BE2C (cell line): ENCODE data around the gene CTDSPL.

Experiments
- DNase-seq: peaks from one replicate; pipeline ENCODE4 v3.0.0-alpha.2; 2020
- H3K27me3 ChIP-seq: fragments of 250-450 bp; sonication (Bioruptor Pico); 2 replicates; pipeline ENCODE4 v1.5.1; 2020; ENCODE audit warnings: mild to moderate bottlenecking
- H3K36me3 ChIP-seq: fragments of 250-450 bp; sonication (Bioruptor Pico); 2 replicates; pipeline ENCODE4 v1.5.1; 2020; ENCODE audit warnings: mild to moderate bottlenecking
- H3K4me1 ChIP-seq: fragments of 250-450 bp; sonication (Bioruptor Pico); 2 replicates; pipeline ENCODE4 v1.5.1; 2020
- H3K4me3 ChIP-seq: 2 replicates; pipeline ENCODE4 v1.5.1; 2011; ENCODE audit warnings: low read depth, low read length
- H3K9me3 ChIP-seq: fragments of 250-450 bp; sonication (Bioruptor Pico); 2 replicates; pipeline ENCODE4 v1.5.1; 2020
- CTCF ChIP-seq: IDR thresholded peaks from 2 replicates; pipeline ENCODE4 v1.5.1; 2012; ENCODE audit warnings: mild to moderate bottlenecking, low read depth, low read length

The CTDSPL gene

GRCh38 chr3:37916685-37917084, 55.0 kb downstream of the CTDSPL start:
- H3K4me1 ChIP-seq, result peaks cover 9% of the 10 kb centered on the region
- H3K4me3 ChIP-seq, result no peak overlapping the region
- no peaks in the 10 kb centered on the region for H3K36me3 ChIP-seq
- no peak for TF ChIP-seq CTCF
- no peak for DNase-seq
- H3K27me3 ChIP-seq, result no peaks in the 10 kb centered on the region
- no peaks in the 10 kb centered on the region; the same call in 1 of the 2 replicates for H3K9me3 ChIP-seq

- DNase-seq, result no peak
- no peaks in the 10 kb centered on the region for H3K27me3 ChIP-seq
- no peak for TF ChIP-seq CTCF
- no peak overlapping the region for H3K4me3 ChIP-seq
- peaks cover 9% of the 10 kb centered on the region for H3K4me1 ChIP-seq
- no peaks in the 10 kb centered on the region; the same call in 1 of the 2 replicates for H3K9me3 ChIP-seq
- H3K36me3 ChIP-seq, result no peaks in the 10 kb centered on the region
Measured at GRCh38 chr3:37918627-37919026, 56.9 kb downstream of the CTDSPL start.

- Histone ChIP-seq H3K4me1 (peaks cover 9% of the 10 kb centered on the region), H3K27me3 (no peaks in the 10 kb centered on the region), H3K9me3 (no peaks in the 10 kb centered on the region; the same call in 1 of the 2 replicates), H3K4me3 (no peak overlapping the region), H3K36me3 (no peaks in the 10 kb centered on the region)
- peak; percentile 61 for DNase-seq
- TF ChIP-seq CTCF, result no peak
Measured at GRCh38 chr3:37920156-37920699, 58.5 kb downstream of the CTDSPL start.

- no peak overlapping the region for H3K4me3 ChIP-seq
- DNase-seq, result peak; percentile 35
- H3K36me3 ChIP-seq, result no peaks in the 10 kb centered on the region
- no peaks in the 10 kb centered on the region for H3K27me3 ChIP-seq
- H3K4me1 ChIP-seq, result peaks cover 9% of the 10 kb centered on the region
- no peaks in the 10 kb centered on the region; the same call in 1 of the 2 replicates for H3K9me3 ChIP-seq
- no peak for TF ChIP-seq CTCF
Measured at GRCh38 chr3:37921025-37921424, 59.3 kb downstream of the CTDSPL start.

GRCh38 chr3:37922721-37923568, 61.3 kb downstream of the CTDSPL start:
- peaks cover 9% of the 10 kb centered on the region for H3K4me1 ChIP-seq
- no peaks in the 10 kb centered on the region for H3K9me3 ChIP-seq
- H3K36me3 ChIP-seq, result no peaks in the 10 kb centered on the region
- H3K4me3 ChIP-seq, result no peak overlapping the region
- no peak for DNase-seq
- TF ChIP-seq CTCF, result no peak
- no peaks in the 10 kb centered on the region for H3K27me3 ChIP-seq

GRCh38 chr3:37923569-37924040, 61.9 kb downstream of the CTDSPL start:
- Histone ChIP-seq H3K36me3 (no peaks in the 10 kb centered on the region), H3K27me3 (no peaks in the 10 kb centered on the region), H3K4me3 (no peak overlapping the region), H3K9me3 (no peaks in the 10 kb centered on the region), H3K4me1 (peaks cover 9% of the 10 kb centered on the region)
- TF ChIP-seq CTCF, result no peak
- DNase-seq, result no peak
